ENCODE data around the gene ERBB2. TPM values are rescaled to one million over a fixed set of nuclear protein-coding genes. Genes with fewer than 3 reads are reported as not detected.

ERBB2 gene
- total and polyA plus RNA-seq, 2 of the 13 experiments (the other 11 are each of a cell fraction or from before 2014, with no cell fraction given), result 57.7 to 64.1 TPM

DNA sequence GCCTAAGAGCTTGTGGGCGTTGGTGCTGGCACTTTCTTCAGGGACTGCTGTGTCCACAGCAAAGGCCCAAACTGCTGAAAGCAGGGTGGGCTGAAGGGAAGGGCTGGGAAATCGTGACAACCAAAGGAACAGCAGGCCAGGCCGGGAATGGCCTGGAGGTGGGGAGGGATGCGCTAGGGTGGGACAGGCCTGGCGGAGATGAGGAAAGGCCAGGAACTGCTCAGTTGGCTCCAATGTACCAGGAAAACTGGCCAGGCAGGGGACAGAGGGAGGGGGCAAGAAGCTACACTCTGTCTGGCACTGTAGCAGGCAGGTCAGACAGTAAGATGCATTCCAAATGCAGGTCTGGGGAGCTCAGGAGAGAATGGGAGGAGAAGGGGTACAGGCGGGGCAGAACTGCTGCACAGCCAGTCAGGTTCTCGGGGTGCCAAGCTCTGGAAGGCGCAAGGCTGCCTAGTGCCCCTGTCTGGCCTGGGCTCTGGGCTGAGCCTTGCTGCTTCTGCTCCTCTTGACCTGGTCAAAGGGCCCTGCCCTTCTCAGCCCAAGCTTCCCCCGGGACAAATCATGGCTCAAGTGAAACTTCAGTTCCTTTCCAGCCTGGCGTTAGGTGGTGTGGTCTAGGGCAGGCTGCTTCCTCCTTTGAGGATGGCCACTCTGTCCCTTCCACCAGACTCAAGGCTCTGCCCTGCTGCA is 24.3 kb upstream of the ERBB2 start (continued):
- TF ChIP-seq, protein P1, sequence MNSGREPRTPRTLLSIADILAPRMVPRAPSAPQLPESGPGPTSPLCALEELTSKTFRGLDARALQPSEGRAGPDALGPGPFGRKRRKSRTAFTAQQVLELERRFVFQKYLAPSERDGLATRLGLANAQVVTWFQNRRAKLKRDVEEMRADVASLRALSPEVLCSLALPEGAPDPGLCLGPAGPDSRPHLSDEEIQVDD (CRISPR knock-in tag; IDR thresholded peaks at IDR 0.05; ENCODE audit: borderline replicate concordance), result no peak
- TF ChIP-seq ZSCAN21 (CRISPR knock-in tag; IDR thresholded peaks at IDR 0.05; ENCODE audit: borderline replicate concordance) (peak; percentile 33; the same call in 1 of the 2 replicates), DPF2 (CRISPR knock-in tag; IDR thresholded peaks at IDR 0.05; ENCODE audit: borderline replicate concordance, low read depth) (no peak), ZSCAN29 (CRISPR knock-in tag; conservative IDR thresholded peaks at IDR 0.05) (no peak), SRSF9 (IDR thresholded peaks at IDR 0.05; ENCODE audit: borderline replicate concordance, insufficient read depth, low read depth, low read length, poor library complexity, severe bottlenecking) (no peak), ZNF382 (CRISPR knock-in tag; IDR thresholded peaks at IDR 0.05; ENCODE audit: borderline replicate concordance) (no peak), ZNF224 (CRISPR knock-in tag; IDR thresholded peaks at IDR 0.05) (no peak), FOXJ3 (CRISPR knock-in tag; IDR thresholded peaks at IDR 0.05; ENCODE audit: borderline replicate concordance) (no peak), TBP (CRISPR knock-in tag; IDR thresholded peaks at IDR 0.05) (no peak), ZFP62 (CRISPR knock-in tag; IDR thresholded peaks at IDR 0.05) (no peak), SRF (IDR thresholded peaks at IDR 0.05; ENCODE audit: low read depth, low read length) (no peak), TEAD3 (CRISPR knock-in tag; optimal IDR thresholded peaks at IDR 0.05; ENCODE audit: borderline replicate concordance) (no peak), TMF1 (CRISPR knock-in tag; IDR thresholded peaks at IDR 0.05; ENCODE audit: low read depth) (no peak), JUND (CRISPR knock-in tag; IDR thresholded peaks at IDR 0.05) (no peak), ZKSCAN8 (CRISPR knock-in tag; IDR thresholded peaks at IDR 0.05; ENCODE audit: borderline replicate concordance) (0 out of 2 replicates have a peak, but pooled peaks have one; percentile 4), MBNL3 (CRISPR knock-in tag; conservative IDR thresholded peaks at IDR 0.05) (no peak), EEA1 (CRISPR knock-in tag; IDR thresholded peaks at IDR 0.05; ENCODE audit: borderline replicate concordance) (peak; percentile 46; the same call in 1 of the 2 replicates), ZBTB1 (CRISPR knock-in tag; IDR thresholded peaks at IDR 0.05; ENCODE audit: borderline replicate concordance) (no peak), MAFK (conservative IDR thresholded peaks at IDR 0.05 in 1 of 2, IDR thresholded peaks at IDR 0.05 in 1 of 2; ENCODE audit: low read length in 2 of 2) (no peak), NKX3-1 (CRISPR knock-in tag; IDR thresholded peaks at IDR 0.05) (no peak)
- TF ChIP-seq, protein P2, sequence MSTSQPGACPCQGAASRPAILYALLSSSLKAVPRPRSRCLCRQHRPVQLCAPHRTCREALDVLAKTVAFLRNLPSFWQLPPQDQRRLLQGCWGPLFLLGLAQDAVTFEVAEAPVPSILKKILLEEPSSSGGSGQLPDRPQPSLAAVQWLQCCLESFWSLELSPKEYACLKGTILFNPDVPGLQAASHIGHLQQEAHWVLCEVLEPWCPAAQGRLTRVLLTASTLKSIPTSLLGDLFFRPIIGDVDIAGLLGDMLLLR (CRISPR knock-in tag; IDR thresholded peaks at IDR 0.05), result no peak
- TF ChIP-seq, protein P3, sequence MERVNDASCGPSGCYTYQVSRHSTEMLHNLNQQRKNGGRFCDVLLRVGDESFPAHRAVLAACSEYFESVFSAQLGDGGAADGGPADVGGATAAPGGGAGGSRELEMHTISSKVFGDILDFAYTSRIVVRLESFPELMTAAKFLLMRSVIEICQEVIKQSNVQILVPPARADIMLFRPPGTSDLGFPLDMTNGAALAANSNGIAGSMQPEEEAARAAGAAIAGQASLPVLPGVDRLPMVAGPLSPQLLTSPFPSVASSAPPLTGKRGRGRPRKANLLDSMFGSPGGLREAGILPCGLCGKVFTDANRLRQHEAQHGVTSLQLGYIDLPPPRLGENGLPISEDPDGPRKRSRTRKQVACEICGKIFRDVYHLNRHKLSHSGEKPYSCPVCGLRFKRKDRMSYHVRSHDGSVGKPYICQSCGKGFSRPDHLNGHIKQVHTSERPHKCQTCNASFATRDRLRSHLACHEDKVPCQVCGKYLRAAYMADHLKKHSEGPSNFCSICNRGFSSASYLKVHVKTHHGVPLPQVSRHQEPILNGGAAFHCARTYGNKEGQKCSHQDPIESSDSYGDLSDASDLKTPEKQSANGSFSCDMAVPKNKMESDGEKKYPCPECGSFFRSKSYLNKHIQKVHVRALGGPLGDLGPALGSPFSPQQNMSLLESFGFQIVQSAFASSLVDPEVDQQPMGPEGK (CRISPR knock-in tag; IDR thresholded peaks at IDR 0.05), result peak; percentile 18; the same call in 1 of the 2 replicates
- TF ChIP-seq, protein P4, sequence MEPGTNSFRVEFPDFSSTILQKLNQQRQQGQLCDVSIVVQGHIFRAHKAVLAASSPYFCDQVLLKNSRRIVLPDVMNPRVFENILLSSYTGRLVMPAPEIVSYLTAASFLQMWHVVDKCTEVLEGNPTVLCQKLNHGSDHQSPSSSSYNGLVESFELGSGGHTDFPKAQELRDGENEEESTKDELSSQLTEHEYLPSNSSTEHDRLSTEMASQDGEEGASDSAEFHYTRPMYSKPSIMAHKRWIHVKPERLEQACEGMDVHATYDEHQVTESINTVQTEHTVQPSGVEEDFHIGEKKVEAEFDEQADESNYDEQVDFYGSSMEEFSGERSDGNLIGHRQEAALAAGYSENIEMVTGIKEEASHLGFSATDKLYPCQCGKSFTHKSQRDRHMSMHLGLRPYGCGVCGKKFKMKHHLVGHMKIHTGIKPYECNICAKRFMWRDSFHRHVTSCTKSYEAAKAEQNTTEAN (CRISPR knock-in tag; conservative IDR thresholded peaks at IDR 0.05), result no peak
- TF ChIP-seq, protein P5, sequence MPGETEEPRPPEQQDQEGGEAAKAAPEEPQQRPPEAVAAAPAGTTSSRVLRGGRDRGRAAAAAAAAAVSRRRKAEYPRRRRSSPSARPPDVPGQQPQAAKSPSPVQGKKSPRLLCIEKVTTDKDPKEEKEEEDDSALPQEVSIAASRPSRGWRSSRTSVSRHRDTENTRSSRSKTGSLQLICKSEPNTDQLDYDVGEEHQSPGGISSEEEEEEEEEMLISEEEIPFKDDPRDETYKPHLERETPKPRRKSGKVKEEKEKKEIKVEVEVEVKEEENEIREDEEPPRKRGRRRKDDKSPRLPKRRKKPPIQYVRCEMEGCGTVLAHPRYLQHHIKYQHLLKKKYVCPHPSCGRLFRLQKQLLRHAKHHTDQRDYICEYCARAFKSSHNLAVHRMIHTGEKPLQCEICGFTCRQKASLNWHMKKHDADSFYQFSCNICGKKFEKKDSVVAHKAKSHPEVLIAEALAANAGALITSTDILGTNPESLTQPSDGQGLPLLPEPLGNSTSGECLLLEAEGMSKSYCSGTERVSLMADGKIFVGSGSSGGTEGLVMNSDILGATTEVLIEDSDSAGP (CRISPR knock-in tag; IDR thresholded peaks at IDR 0.05; ENCODE audit: borderline replicate concordance), result 0 out of 2 replicates have a peak, but pooled peaks have one; percentile 18
